Hepatocyte (in vitro differentiated cells): ENCODE results near the gene SFXN4. TPM values are rescaled to one million over a fixed set of nuclear protein-coding genes. Genes with fewer than 3 reads are reported as not detected.
"Not testable (repeated sequence)": the region's sequence is repeated elsewhere in the genome, so short reads cannot be mapped to it uniquely, and the experiment has no call there.

Experiments used
- DNase-seq: peaks from one replicate; pipeline ENCODE4 v3.0.0-alpha.2; 2016; ENCODE audit warnings: low spot score
- H2AFZ ChIP-seq: fragments of 200-600 bp; sonication (generic); 2 replicates; pipeline ENCODE4 v1.6.0; 2016; ENCODE audit warnings: antibody characterized with exemption, mild to moderate bottlenecking
- H3K27ac ChIP-seq: fragments of 200-600 bp; sonication (generic); 2 replicates; pipeline ENCODE4 v1.5.1; 2016; ENCODE audit warnings: mild to moderate bottlenecking
- H3K27me3 ChIP-seq: fragments of 200-600 bp; sonication (generic); 2 replicates; pipeline ENCODE4 v1.6.1; 2016
- H3K36me3 ChIP-seq: fragments of 200-600 bp; sonication (generic); replicated peaks from 2 replicates; pipeline ENCODE4 v1.5.1; 2016; ENCODE audit warnings: low read depth; ENCODE audit not compliant: insufficient read depth
- H3K4me1 ChIP-seq: fragments of 200-600 bp; sonication (generic); 2 replicates; pipeline ENCODE4 v1.5.1; 2016; ENCODE audit warnings: mild to moderate bottlenecking, moderate library complexity; ENCODE audit not compliant: insufficient read depth
- H3K4me2 ChIP-seq: fragments of 200-600 bp; sonication (generic); 2 replicates; pipeline ENCODE4 v1.6.0; 2016
- H3K4me3 ChIP-seq: fragments of 200-600 bp; sonication (generic); 2 replicates; pipeline ENCODE4 v1.5.1; 2016; ENCODE audit warnings: mild to moderate bottlenecking
- H3K79me2 ChIP-seq: fragments of 200-600 bp; sonication (generic); 2 replicates; pipeline ENCODE4 v1.6.0; 2017; ENCODE audit warnings: mild to moderate bottlenecking
- H3K9me2 ChIP-seq: fragments of 200-600 bp; sonication (generic); replicated peaks from 2 replicates; pipeline ENCODE4 v1.6.0; 2017; ENCODE audit warnings: mild to moderate bottlenecking; ENCODE audit not compliant: insufficient read depth
- H3K9me3 ChIP-seq: fragments of 200-600 bp; sonication (generic); 2 replicates; pipeline ENCODE4 v1.5.1; 2016; ENCODE audit warnings: low read depth, mild to moderate bottlenecking
- H4K20me1 ChIP-seq: fragments of 200-600 bp; sonication (generic); 2 replicates; pipeline ENCODE4 v1.6.0; 2016; ENCODE audit warnings: mild to moderate bottlenecking; ENCODE audit not compliant: insufficient read depth, poor library complexity, severe bottlenecking
- CTCF ChIP-seq: fragments of 200-600 bp; sonication (generic); IDR thresholded peaks from 2 replicates; pipeline ENCODE4 v1.5.1; 2016; ENCODE audit warnings: antibody characterized with exemption, mild to moderate bottlenecking; ENCODE audit not compliant: poor library complexity
- EZH2 ChIP-seq: fragments of 200-600 bp; sonication (generic); IDR thresholded peaks from 2 replicates; pipeline ENCODE4 v1.6.1; 2016; ENCODE audit warnings: antibody characterized with exemption, mild to moderate bottlenecking, borderline replicate concordance
- EZH2phosphoT487 ChIP-seq: fragments of 200-600 bp; sonication (generic); IDR thresholded peaks from one replicate; pipeline ENCODE4 v1.6.1; 2018; ENCODE audit warnings: antibody characterized with exemption, mild to moderate bottlenecking, low read depth, moderate library complexity; ENCODE audit not compliant: unreplicated experiment, severe bottlenecking
- WGBS: methylation state at CpG from one replicate; pipeline ENCODE4 v1.1.6; 2016; ENCODE audit warnings: low lambda C conversion rate; ENCODE audit errors: missing lambda C conversion rate; 5-methylcytosine and 5-hydroxymethylcytosine counted together
- polyA plus RNA-seq: library from polyadenylated mRNA; unstranded; fragments of >200 nt; fragmentation: Nextera tagmentation; extraction: Ambion mirVana; gene quantifications from 2 replicates; pipeline ENCODE4 v1.2.1, GENCODE V29; 2016
- total RNA-seq: library from RNA; depleted of rRNA; stranded (reverse); fragments of >200 nt; gene quantifications from 2 replicates; pipeline ENCODE4 v1.2.3, GENCODE V29; 2014

The SFXN4 gene
- total and polyA plus RNA-seq, 2 experiments from 2014 or later, result 27.2 to 41.5 TPM

GRCh38 chr10:119153661-119154060 lies 11.9 kb downstream of the SFXN4 start:
- no peaks in the 10 kb centered on the region for H3K9me3 ChIP-seq
- no peaks in the 10 kb centered on the region for H3K4me1 ChIP-seq
- DNase-seq, result no peak
- no peaks in the 10 kb centered on the region for H3K27me3 ChIP-seq
- no peak overlapping the region for H2AFZ ChIP-seq
- H3K36me3 ChIP-seq, result no peaks in the 10 kb centered on the region
- no peak overlapping the region for H3K27ac ChIP-seq
- TF ChIP-seq EZH2, result no peak
- TF ChIP-seq CTCF, result no peak
- no peak for TF ChIP-seq EZH2phosphoT487
- no peaks in the 10 kb centered on the region for H4K20me1 ChIP-seq
- WGBS, result 96% methylated on average over 12 of the region's 12 CpGs
- H3K9me2 ChIP-seq, result no peaks in the 10 kb centered on the region
- H3K79me2 ChIP-seq, result no peaks in the 10 kb centered on the region
- H3K4me2 ChIP-seq, result no peak overlapping the region
- H3K4me3 ChIP-seq, result no peak overlapping the region

DNA sequence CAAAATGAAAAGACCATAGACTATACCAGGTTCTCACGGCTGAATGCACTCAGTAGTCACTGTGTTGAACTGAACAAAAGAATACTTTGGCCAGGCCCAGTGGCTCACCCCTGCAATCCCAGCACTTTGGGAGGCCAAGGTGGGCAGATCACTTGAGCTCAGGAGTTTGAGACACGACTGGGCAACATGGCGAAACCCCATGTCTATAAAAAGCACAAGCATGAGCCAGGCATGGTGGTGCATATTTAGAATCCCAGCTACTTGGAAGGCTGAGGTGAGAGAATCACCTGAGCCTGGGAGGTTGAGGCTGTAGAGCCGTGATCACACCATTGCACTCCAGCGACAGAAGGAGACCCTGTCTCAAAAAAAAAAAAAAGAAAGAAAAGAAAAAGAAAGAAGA lies 12.5 kb downstream of the SFXN4 start:
- H3K27ac ChIP-seq, result no peak overlapping the region
- H2AFZ ChIP-seq, result no peak overlapping the region
- no peaks in the 10 kb centered on the region for H3K36me3 ChIP-seq
- no peaks in the 10 kb centered on the region for H3K27me3 ChIP-seq
- no peak for DNase-seq
- H3K9me2 ChIP-seq, result no peaks in the 10 kb centered on the region
- no peaks in the 10 kb centered on the region for H3K79me2 ChIP-seq
- WGBS, result 96% methylated on average over 5 of the region's 5 CpGs
- TF ChIP-seq CTCF, result no peak
- TF ChIP-seq EZH2, result no peak
- TF ChIP-seq EZH2phosphoT487, result no peak
- no peaks in the 10 kb centered on the region for H3K4me1 ChIP-seq
- H4K20me1 ChIP-seq, result no peaks in the 10 kb centered on the region
- no peak overlapping the region for H3K4me2 ChIP-seq
- no peak overlapping the region for H3K4me3 ChIP-seq
- no peaks in the 10 kb centered on the region for H3K9me3 ChIP-seq

DNA sequence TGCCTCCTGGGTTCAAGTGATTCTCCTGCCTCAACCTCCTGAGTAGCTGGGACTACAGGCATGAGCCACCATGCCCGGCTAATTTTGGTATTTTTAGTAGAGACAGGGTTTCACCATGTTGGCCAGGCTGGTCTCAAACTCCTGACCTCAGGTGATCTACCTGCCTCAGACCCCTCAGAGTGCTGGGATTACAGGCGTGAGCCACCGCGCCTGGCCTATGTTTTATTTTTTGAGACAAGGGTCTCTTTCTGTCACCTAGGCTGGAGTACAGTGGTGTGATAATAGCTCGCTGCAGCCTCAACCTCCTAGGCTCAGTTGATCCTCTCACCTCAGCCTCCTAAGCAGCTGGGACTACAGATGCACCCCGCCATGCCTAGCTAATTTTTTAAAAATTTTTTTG lies 13.9 kb downstream of the SFXN4 start:
- H3K9me3 ChIP-seq, H3K36me3 ChIP-seq, H3K79me2 ChIP-seq, H3K27me3 ChIP-seq, H4K20me1 ChIP-seq, H3K4me3 ChIP-seq, H2AFZ ChIP-seq, H3K4me1 ChIP-seq, H3K4me2 ChIP-seq, H3K27ac ChIP-seq, DNase-seq, H3K9me2 ChIP-seq: not testable (repeated sequence)
- WGBS, result 100% methylated on average over 6 of the region's 6 CpGs

GRCh38 chr10:119149729-119150128 lies 15.8 kb downstream of the SFXN4 start:
- no peak overlapping the region for H3K4me2 ChIP-seq
- H3K4me1 ChIP-seq, result no peaks in the 10 kb centered on the region
- WGBS, result 83% methylated on average over 13 of the region's 13 CpGs
- no peaks in the 10 kb centered on the region for H3K9me3 ChIP-seq
- no peak overlapping the region for H3K4me3 ChIP-seq
- no peak for TF ChIP-seq CTCF
- no peaks in the 10 kb centered on the region for H3K36me3 ChIP-seq
- no peaks in the 10 kb centered on the region for H3K27me3 ChIP-seq
- H4K20me1 ChIP-seq, result no peaks in the 10 kb centered on the region
- H3K27ac ChIP-seq, result no peak overlapping the region
- H3K9me2 ChIP-seq, result no peaks in the 10 kb centered on the region
- DNase-seq, result no peak
- H3K79me2 ChIP-seq, result no peaks in the 10 kb centered on the region
- H2AFZ ChIP-seq, result no peak overlapping the region
